ENCODE measurements around the gene GAGE12J.
"Not testable (repeated sequence)": the region's sequence is repeated elsewhere in the genome, so short reads cannot be mapped to it uniquely, and the experiment has no call there.

Gene GAGE12J

GRCh38 chrX:49321737-49322136, at the start of gene GAGE12J:
GAGE12J (plus strand) TSS chrX:49322037; CDS start chrX:49323194, 1,157 bp downstream.
- not testable (repeated sequence) for DNase-seq

- DNase-seq, result no peak
These were observed 49.4 kb upstream of the GAGE12J start for GRCh38 chrX:49272421-49272820.

- no peak for DNase-seq
These were observed 48.6 kb upstream of the GAGE12J start for GRCh38 chrX:49273181-49273727.

GRCh38 chrX:49276207-49276606, 45.6 kb upstream of the GAGE12J start:
- DNase-seq, result no peak

- DNase-seq, result no peak
These were observed 44.9 kb upstream of the GAGE12J start for GRCh38 chrX:49276671-49277534.

GRCh38 chrX:49277535-49277830, 44.4 kb upstream of the GAGE12J start:
- DNase-seq, result no peak

- no peak for DNase-seq
These were observed 43.8 kb upstream of the GAGE12J start for GRCh38 chrX:49278081-49278480.

GRCh38 chrX:49282647-49283011, 39.2 kb upstream of the GAGE12J start:
- peak in 1 of 2 experiments; percentile 9 for DNase-seq

GRCh38 chrX:49284212-49284611, 37.6 kb upstream of the GAGE12J start:
- no peak for DNase-seq

- DNase-seq, result no peak
These were observed 35.7 kb upstream of the GAGE12J start for GRCh38 chrX:49286136-49286535.

- no peak for DNase-seq
These were observed 35.3 kb upstream of the GAGE12J start for GRCh38 chrX:49286581-49286980.

- DNase-seq, result no peak
These were observed 34.2 kb upstream of the GAGE12J start for GRCh38 chrX:49287665-49288064.

GRCh38 chrX:49290215-49290614, 31.6 kb upstream of the GAGE12J start:
- DNase-seq, result no peak

- DNase-seq, result peak; percentile 29 to 56
These were observed 30.1 kb upstream of the GAGE12J start for GRCh38 chrX:49291615-49292337.

- DNase-seq, result no peak
These were observed 29.2 kb upstream of the GAGE12J start for GRCh38 chrX:49292400-49293362.

GRCh38 chrX:49299293-49299692, 22.5 kb upstream of the GAGE12J start:
- not testable (repeated sequence) for DNase-seq

- no peak for DNase-seq
These were observed 21.1 kb upstream of the GAGE12J start for GRCh38 chrX:49300703-49301102.

GRCh38 chrX:49303346-49303745, 18.5 kb upstream of the GAGE12J start, which contains the start of gene GAGE10:
GAGE10 (plus strand) TSS chrX:49303646; CDS start chrX:49304860, 1,214 bp downstream.
- DNase-seq, result no peak

GRCh38 chrX:49307775-49308174, 14.1 kb upstream of the GAGE12J start:
- not testable (repeated sequence) for DNase-seq

GRCh38 chrX:49308604-49309269, 13.1 kb upstream of the GAGE12J start:
- DNase-seq, result no peak

- DNase-seq, result no peak
These were observed 12.3 kb upstream of the GAGE12J start for GRCh38 chrX:49309401-49309981.

GRCh38 chrX:49310371-49310770, 11.5 kb upstream of the GAGE12J start:
- DNase-seq, result no peak
